ENCODE data around the gene PPY.
A peak's percentile ranks its signal among the peaks of the same experiment; 100 is the strongest.
"Not testable (repeated sequence)": the region's sequence is repeated elsewhere in the genome, so short reads cannot be mapped to it uniquely, and the experiment has no call there.

Gene PPY

DNA sequence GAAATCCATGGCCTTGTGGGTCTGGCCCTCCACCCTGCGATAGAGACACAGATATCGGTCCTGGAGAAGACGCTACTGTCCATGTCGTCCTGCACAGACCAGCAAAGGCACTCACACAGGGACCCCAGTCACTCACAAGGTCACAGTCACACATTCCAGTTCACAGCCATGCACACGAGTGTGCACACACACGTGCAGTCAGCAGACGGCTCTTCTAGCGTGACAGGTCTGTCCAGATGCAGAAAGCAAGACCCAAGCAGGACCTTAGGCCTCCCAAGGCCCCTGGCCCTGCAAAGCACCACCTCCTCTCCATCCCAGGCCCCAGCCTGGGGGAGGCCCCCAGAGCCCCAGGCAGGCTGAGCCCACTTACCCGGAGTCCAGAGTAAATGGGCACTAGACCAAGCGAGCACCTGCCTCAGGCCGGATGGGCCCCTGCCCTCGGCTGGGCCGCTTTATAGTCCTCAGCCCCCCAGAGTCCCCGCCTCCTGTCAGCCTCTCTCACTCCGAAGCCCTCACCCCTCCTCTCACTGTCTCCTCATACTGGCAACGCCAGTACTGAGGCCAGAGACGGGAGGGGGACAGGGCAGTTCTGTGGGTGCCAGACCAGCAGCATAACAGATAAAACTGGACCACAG is at the start of gene PPY:
TSS of gene PPY (minus strand) at position 426 of the 635 bp plus-strand sequence. CDS start 822 bp downstream, outside the sequence.
- DNase-seq: no peak

GRCh38 chr17:43988301-43988700 is 46.0 kb upstream of the PPY start:
- DNase-seq: no peak

- no peak for DNase-seq
These were observed 45.1 kb upstream of the PPY start for GRCh38 chr17:43987131-43988021.

DNA sequence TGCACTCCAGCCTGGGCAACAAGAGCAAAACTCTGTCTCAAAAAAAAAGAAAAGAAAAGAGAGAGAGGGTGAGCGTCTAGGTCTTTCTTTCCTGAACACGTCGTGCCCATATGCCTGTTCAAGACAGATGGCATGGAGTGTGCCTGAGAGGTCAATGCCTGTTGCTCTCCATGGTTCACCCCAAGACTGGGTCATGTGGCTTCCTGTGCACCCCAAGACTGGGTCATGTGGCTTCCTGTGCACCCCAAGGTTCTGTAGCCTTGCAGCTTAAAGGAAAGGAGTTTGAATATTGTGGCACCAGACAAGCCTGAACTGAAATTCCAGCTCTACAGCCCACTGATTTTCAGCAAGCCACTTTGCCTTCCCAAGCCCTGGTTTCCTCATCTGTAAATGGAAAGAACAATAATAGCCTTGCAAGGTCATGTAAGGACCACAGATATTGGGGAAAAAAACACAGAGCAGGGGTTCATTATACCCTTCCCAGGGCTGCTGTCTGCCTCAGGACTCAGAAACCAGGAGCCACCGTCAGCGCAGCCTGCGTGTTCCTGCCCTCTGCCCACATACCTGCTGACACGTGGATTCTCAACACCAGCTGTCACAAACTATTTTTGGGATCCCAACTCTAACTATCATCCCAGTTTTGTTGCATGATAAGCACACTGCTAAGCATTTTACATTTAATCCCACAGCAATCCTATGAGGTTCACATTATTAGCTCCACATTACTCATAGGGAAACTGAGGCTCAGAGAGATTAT is 44.1 kb upstream of the PPY start:
- no peak for DNase-seq

DNA sequence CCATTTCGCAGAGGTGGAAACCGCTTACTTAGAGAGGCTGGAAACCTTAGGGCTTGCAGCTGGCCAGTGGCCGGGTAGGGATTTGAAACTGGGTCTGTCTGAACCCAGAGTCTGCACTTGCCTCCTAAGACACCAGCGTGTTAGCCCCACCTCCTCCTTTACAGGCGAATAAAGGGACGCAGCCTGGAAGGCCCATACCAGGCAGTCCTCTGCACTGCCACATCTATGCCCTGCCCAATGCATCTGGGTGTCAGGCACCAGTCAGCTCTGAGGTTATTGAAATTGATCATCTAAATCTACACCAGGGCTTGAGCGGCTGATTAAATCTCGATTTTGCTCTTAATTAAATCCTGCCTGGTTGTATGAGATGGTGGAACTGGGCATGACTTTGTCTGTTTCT is 42.2 kb upstream of the PPY start:
- DNase-seq: no peak

DNA sequence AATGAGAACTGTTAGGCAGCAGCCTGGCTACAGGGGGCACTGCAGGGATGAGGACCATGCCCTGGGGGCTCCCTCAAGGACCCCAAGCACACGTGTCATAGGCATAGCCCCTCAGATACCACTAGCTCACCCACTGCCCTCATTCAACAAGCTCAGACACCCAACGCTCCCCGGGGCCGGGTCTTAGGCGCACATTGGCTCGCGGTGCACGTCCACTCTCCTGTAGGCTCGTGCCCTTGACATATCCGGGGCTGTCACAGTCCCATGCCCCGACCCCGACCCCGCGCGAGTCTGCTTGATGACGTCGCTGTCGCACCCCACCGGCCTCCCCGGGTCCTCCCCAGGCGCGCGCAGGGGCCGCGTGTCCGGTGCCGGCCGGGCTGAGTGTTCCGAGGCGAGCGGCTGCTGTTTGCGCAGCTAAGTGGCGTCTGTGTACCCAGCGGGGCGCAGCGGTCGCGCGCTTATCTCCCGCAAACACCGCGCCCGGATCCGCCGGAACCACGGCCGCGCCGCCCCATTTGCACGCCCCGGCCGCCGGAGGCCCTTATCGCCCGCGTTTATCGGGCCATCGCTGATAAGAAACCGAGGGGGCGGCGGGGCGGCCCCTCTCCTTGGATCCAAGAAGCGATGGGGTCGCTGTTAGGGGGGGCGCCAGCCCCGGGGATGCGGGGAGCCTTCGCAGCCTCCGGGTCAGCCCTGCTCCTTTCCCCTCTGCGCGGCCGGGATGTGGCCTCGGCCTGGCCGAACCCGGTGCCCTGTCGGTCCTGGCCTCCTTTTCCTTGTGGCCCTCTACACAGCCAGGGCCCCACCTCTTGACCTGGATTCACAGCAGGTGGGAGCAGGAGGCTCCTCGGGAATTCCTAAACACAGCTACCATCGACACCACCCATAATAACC is 41.5 kb upstream of the PPY start:
- peak; percentile 27 for DNase-seq

- DNase-seq: no peak
These were observed 40.9 kb upstream of the PPY start for GRCh38 chr17:43983196-43983514.

GRCh38 chr17:43982171-43982570 is 39.9 kb upstream of the PPY start:
- no peak for DNase-seq

- no peak for DNase-seq
These were observed 37.4 kb upstream of the PPY start for GRCh38 chr17:43979671-43980070.

DNA sequence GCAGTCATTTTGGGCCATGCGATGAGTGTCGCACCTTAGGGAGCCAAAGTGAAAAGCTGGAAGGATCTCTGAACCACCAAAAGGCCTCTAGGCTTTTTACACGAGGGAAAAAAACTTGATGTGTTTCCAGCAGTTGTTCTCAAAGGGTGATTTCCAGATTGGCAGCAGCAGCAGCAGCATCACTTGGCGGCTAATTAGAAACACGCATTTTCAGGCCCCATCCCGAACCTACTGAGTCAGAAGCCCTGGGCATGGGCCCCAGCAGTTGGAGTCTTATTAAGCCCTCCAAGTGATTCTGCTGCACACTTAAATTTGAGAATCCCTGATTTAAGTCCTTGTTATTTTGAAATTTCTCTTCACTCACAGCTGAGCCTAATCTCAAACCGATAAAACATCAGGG is 36.7 kb upstream of the PPY start:
- DNase-seq: no peak

- DNase-seq: no peak
These were observed 35.8 kb upstream of the PPY start for GRCh38 chr17:43978078-43978477.

DNA sequence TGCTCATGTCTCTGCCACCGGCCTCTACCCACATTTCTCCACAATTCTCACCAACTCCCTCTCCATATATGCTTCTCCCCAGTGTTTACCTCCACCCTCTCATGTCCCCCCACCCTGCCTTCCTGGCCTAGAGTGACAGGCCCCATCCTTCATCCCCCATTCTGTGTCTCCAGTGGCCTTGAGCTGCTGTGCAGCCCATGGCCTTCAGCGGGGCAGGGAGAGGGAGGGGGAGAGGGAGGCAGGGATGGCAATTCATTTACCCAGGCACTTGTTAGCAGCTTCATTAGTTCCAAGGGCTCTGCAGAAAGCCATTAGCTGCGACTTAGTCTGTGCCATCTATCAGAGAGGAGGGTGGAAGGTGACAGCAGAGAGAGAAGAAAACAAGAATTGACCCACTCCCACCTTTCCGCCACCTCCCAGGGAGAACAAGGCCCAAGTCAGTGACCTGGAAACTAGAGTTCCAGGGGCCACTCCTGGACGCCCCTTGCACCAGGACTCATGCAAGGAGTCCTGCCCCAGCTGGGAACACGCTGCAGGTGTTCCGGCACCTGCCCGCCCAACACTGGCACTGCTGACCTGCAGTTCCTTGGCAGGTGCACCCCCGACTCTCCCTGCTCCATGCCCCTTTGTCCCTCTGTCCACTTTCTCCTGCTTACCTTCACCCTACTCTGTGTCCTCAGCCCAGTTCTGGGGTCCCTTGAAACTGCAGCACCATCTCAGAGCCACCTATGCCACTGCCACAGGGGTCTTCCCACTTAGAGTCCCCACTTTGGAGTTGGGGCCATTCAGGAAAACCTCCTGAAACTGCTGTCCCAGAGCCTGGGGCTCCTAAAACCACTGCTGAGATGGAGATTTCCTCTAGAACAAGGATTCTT is 34.9 kb upstream of the PPY start:
- no peak for DNase-seq

DNA sequence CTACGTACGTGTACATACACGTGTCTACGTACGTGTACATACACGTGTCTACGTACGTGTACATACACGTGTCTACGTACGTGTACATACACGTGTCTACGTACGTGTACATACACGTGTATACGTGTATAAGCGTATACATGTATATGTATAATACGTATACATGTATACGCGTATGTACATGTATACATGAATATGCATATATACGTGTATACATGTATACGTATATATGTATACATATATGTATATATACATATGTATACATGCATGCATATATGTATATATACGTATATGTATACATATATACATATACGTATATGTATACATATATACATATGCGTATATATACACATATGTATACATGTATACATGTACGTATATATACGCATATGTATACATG is 33.6 kb upstream of the PPY start:
- no peak for DNase-seq

- no peak for DNase-seq
These were observed 32.3 kb upstream of the PPY start for GRCh38 chr17:43974382-43975266.

DNA sequence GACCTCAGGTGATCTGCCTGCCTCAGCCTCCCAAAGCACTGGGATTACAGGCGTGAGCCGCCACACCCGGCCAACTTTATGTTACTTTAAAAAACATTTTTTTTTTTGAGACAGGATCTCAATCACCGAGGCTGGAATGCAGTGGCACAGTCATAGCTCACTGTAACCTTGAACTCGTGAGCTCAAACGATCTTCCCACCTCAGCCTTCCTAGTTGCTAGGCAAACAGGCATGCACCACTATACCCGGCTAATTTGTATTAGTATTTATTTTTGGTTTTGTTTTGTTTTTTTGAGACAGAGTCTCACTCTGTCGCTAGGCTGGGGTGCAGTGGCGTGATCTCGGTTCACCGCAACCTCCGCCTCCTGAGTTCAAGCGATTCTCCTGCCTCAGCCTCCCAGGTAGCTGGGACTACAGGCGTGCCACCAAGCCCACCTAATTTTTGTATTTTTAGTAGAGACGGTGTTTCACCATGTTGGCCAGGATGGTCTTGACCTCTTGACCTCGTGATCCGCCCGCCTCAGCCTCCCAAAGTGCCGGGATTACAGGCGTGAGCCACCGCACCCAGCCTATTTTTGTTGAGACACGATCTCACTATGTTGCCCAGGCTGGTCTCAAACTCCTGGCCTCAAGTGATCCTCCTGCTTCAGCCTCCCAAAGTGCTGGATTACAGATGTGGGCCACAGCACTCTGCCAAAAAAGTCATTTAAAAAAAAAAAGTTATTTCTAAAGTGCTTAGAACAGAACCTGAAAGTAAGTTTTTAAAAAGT is 30.4 kb upstream of the PPY start:
- not testable (repeated sequence) for DNase-seq

DNA sequence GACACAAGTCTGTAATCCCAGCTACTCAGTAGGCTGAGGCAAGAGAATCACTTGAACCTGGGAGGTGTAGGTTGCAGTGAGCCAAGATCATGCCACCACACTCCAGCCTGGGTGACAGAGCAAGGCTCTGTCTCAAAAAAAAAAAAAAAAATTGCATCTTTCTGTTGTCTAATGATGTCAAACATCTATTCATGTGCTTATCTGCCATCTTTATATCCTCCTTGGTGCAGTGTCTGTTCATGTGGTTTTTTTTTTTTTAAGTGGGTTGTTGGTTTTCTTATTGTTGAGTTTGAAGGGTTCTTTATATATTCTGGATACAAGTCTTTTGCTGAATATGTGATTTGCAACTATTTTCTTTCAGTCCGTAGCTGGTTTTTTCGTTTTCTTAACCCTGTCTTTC is 29.2 kb upstream of the PPY start:
- DNase-seq: not testable (repeated sequence)

DNA sequence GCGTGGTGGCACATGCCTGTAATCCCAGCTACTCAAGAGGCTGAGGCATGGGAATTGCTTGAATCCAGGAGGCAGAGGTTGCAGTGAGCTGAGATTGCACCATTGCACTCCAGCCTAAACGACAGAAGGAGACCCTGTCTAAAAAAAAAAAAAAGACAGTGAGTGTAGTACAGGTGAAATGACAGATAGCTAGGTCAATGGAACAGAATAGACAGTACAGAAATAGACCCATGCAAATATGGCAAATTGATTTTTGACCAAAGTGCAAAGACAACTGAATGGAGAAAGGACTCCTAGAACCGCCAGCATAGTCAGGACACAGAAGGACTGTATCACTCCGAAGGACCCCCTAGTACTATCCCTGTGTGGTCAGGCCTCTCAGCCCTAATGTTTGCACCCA is 28.1 kb upstream of the PPY start:
- DNase-seq: no peak

DNA sequence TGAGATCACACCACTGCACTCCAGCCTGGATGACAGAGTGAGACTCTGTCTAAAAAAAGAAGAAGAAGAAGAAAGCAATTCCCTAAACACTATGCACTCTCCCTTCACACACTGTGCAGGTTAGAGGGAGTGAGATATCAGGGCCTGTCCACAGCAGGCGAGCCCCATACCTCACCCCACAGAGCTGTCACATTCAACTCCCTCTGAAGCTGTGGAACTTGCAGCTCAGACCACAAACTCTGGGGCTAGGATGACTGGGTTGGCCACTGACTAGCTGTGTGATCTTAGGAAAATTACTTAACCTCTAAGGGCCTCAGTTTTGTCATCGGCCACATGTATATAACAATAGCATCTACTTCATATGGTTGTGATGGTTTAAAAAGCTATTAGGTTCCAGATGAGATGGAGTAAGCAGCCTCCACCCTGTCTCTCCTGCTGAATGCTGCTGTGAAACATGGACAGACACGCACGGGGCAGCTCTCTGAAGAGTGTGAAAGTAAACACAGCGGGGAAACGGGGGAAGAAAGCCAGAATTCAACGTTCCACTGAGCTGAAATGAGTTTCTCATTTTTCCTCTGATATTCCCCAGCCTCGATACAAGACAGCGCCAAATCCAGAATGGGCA is 25.1 kb upstream of the PPY start:
- no peak for DNase-seq

GRCh38 chr17:43966276-43966675 is 24.0 kb upstream of the PPY start:
- peak; percentile 49 for DNase-seq
